ENCODE results near the gene ZBTB46.

The ZBTB46 gene

GRCh38 chr20:63750807-63751470 lies 80.1 kb downstream of the ZBTB46 start:
- H3K9ac ChIP-seq (ENCODE audit: low read depth, low read length): peak overlapping the region; percentile 44
- peak overlapping the region; percentile 64 for H3K4me2 ChIP-seq (ENCODE audit: insufficient read depth, low read length)
- ATAC-seq (ENCODE audit: insufficient read depth, low read depth): peak; percentile 87
- no peaks in the 10 kb centered on the region for H3K9me3 ChIP-seq (ENCODE audit: insufficient read depth, low read length, severe bottlenecking)
- peaks cover 15% of the 10 kb centered on the region for H3K4me1 ChIP-seq (ENCODE audit: insufficient read depth, low read length)
- H3K79me2 ChIP-seq (ENCODE audit: insufficient read depth, low read length): no peaks in the 10 kb centered on the region
- peak; percentile 75 for DNase-seq
- H3K4me3 ChIP-seq (ENCODE audit: low read depth in 1 of 2, low read length in 2 of 2): peak overlapping the region in 1 of 2 experiments; percentile 43; a peak in 2 of 4 replicates
- no peaks in the 10 kb centered on the region for H3K36me3 ChIP-seq (ENCODE audit: insufficient read depth, low read length)
- H3K27ac ChIP-seq (ENCODE audit: low read length): peak overlapping the region; percentile 72
- no peaks in the 10 kb centered on the region for H4K20me1 ChIP-seq (ENCODE audit: insufficient read depth, low read length)
- no peaks in the 10 kb centered on the region for H3K27me3 ChIP-seq (ENCODE audit: insufficient read depth, low read length, poor library complexity)
- peak overlapping the region; percentile 72 for H2AFZ ChIP-seq (ENCODE audit: low read depth, low read length)
- TF ChIP-seq, protein P1, sequence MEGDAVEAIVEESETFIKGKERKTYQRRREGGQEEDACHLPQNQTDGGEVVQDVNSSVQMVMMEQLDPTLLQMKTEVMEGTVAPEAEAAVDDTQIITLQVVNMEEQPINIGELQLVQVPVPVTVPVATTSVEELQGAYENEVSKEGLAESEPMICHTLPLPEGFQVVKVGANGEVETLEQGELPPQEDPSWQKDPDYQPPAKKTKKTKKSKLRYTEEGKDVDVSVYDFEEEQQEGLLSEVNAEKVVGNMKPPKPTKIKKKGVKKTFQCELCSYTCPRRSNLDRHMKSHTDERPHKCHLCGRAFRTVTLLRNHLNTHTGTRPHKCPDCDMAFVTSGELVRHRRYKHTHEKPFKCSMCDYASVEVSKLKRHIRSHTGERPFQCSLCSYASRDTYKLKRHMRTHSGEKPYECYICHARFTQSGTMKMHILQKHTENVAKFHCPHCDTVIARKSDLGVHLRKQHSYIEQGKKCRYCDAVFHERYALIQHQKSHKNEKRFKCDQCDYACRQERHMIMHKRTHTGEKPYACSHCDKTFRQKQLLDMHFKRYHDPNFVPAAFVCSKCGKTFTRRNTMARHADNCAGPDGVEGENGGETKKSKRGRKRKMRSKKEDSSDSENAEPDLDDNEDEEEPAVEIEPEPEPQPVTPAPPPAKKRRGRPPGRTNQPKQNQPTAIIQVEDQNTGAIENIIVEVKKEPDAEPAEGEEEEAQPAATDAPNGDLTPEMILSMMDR (IDR thresholded peaks at IDR 0.05; ENCODE audit: borderline replicate concordance, extremely low read depth, low read length, poor library complexity, severe bottlenecking): no peak
- TF ChIP-seq EZH2 (IDR thresholded peaks at IDR 0.05; ENCODE audit: borderline replicate concordance, low read depth, low read length, severe bottlenecking): no peak

DNA sequence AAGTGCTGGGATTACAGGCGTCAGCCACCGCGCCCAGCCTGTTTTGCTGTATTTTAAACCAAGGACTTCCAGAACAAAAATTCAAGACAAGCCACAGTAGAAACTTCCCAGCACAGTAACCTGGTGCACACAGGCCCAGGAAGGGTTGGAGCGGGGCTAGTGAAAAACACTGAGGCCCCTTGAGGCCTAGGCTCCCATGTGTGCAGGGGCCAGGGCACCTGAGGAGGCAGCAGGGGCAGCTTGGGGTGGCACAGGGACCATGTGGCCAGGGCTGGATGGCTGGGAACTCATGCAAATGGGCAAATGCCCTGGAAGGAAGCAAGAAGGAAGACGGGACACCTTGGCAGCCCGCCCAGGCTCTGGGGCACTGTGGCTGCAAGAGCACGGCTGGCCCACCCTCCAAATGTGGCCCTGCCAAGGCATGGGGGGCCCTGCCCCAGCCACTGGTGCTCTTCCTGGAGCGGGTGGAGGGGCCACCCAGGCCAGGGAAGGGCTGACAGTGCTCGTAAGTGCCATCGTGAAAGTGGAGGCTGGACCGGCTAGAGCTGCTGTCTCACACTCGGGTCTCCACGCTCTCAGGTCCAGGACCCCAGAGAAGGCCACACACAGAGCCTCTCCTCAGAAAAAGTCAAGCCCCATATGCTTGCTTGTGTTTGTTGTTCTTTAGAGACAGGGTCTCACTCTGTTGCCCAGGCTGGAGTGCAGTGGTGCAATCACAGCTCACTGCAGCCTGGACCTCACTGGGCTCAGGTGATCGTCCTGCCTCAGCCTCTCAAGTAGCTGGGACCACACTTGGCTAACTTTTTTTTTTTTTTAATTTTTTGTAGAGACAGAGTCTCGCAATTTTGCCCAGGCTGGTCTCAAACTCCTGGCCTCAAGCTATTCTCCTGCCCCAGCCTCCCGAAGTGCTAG lies 81.2 kb downstream of the ZBTB46 start:
- H2AFZ ChIP-seq (ENCODE audit: low read depth, low read length): no peak overlapping the region
- peaks cover 15% of the 10 kb centered on the region for H3K4me1 ChIP-seq (ENCODE audit: insufficient read depth, low read length)
- no peak overlapping the region; the same call in 1 of the 2 replicates for H3K4me2 ChIP-seq (ENCODE audit: insufficient read depth, low read length)
- peak overlapping the region; percentile 44; the same call in 1 of the 2 replicates for H3K9ac ChIP-seq (ENCODE audit: low read depth, low read length)
- no peaks in the 10 kb centered on the region for H3K36me3 ChIP-seq (ENCODE audit: insufficient read depth, low read length)
- H4K20me1 ChIP-seq (ENCODE audit: insufficient read depth, low read length): no peaks in the 10 kb centered on the region
- TF ChIP-seq, protein P1 (IDR thresholded peaks at IDR 0.05; ENCODE audit: borderline replicate concordance, extremely low read depth, low read length, poor library complexity, severe bottlenecking): no peak
- no peak for TF ChIP-seq EZH2 (IDR thresholded peaks at IDR 0.05; ENCODE audit: borderline replicate concordance, low read depth, low read length, severe bottlenecking)
- peak overlapping the region; percentile 63; the same call in 1 of the 2 replicates for H3K27ac ChIP-seq (ENCODE audit: low read length)
- no peaks in the 10 kb centered on the region for H3K27me3 ChIP-seq (ENCODE audit: insufficient read depth, low read length, poor library complexity)
- DNase-seq: no peak
- H3K79me2 ChIP-seq (ENCODE audit: insufficient read depth, low read length): no peaks in the 10 kb centered on the region
- H3K9me3 ChIP-seq (ENCODE audit: insufficient read depth, low read length, severe bottlenecking): no peaks in the 10 kb centered on the region
- no peak overlapping the region for H3K4me3 ChIP-seq (ENCODE audit: low read depth in 1 of 2, low read length in 2 of 2)
- no peak for ATAC-seq (ENCODE audit: insufficient read depth, low read depth)

- Histone ChIP-seq H3K4me1 (ENCODE audit: insufficient read depth, low read length) (peaks cover 15% of the 10 kb centered on the region), H2AFZ (ENCODE audit: low read depth, low read length) (no peak overlapping the region), H3K9me3 (ENCODE audit: insufficient read depth, low read length, severe bottlenecking) (no peaks in the 10 kb centered on the region), H3K27me3 (ENCODE audit: insufficient read depth, low read length, poor library complexity) (no peaks in the 10 kb centered on the region), H3K27ac (ENCODE audit: low read length) (no peak overlapping the region), H3K36me3 (ENCODE audit: insufficient read depth, low read length) (no peaks in the 10 kb centered on the region), H3K79me2 (ENCODE audit: insufficient read depth, low read length) (no peaks in the 10 kb centered on the region), H3K4me2 (ENCODE audit: insufficient read depth, low read length) (no peak overlapping the region), H4K20me1 (ENCODE audit: insufficient read depth, low read length) (no peaks in the 10 kb centered on the region), H3K9ac (ENCODE audit: low read depth, low read length) (no peak overlapping the region), H3K4me3 (ENCODE audit: low read depth in 1 of 2, low read length in 2 of 2) (no peak overlapping the region)
- no peak for ATAC-seq (ENCODE audit: insufficient read depth, low read depth)
- DNase-seq: no peak
- TF ChIP-seq EZH2 (IDR thresholded peaks at IDR 0.05; ENCODE audit: borderline replicate concordance, low read depth, low read length, severe bottlenecking): no peak
- TF ChIP-seq, protein P1 (IDR thresholded peaks at IDR 0.05; ENCODE audit: borderline replicate concordance, extremely low read depth, low read length, poor library complexity, severe bottlenecking): no peak
Observed at GRCh38 chr20:63748934-63749270, 82.2 kb downstream of the ZBTB46 start.

Data from DND-41 (cell line).